Hepatocyte (in vitro differentiated cells): Measurements from ENCODE around the gene KIF13A.

Experiments used
- EZH2 ChIP-seq: fragments of 200-600 bp; sonication (generic); IDR thresholded peaks from 2 replicates; pipeline ENCODE4 v1.6.1; 2016; ENCODE audit warnings: antibody characterized with exemption, mild to moderate bottlenecking, borderline replicate concordance
- EZH2phosphoT487 ChIP-seq: fragments of 200-600 bp; sonication (generic); IDR thresholded peaks from one replicate; pipeline ENCODE4 v1.6.1; 2018; ENCODE audit warnings: antibody characterized with exemption, mild to moderate bottlenecking, low read depth, moderate library complexity; ENCODE audit not compliant: unreplicated experiment, severe bottlenecking
- TF ChIP-seq, protein P1 (sequence below): fragments of 200-600 bp; sonication (generic); IDR thresholded peaks from 2 replicates; pipeline ENCODE4 v1.5.1; 2016; ENCODE audit warnings: antibody characterized with exemption, mild to moderate bottlenecking; ENCODE audit not compliant: poor library complexity

DNA sequence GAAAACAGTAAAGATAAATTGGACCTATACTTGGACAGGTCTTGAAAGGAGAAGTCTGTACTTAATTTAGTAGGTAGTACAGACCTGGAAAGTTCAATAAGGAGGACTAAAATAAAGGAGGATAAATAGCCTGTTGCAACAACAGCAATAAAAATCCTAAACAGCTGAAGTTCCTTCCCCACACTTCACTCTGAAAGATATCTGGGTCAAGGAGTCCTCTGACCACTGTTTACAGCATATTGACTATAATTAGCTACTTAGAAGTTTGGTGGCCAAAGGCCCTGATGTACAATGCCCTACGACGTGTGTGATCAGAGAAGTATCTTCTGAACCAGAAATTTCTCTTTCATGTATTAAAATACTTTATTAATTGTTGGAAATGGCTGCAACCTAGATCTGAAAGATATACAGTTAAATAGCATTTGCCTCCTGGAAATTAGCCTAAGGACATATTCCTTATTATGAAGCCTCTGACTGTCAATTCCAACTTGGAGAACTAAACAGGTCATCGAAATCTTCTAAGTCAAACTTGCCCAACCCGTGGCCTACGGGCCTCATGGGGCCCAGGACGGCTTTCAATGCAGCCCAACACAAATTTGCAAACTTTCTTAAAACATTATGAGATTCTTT is 82.8 kb downstream of the KIF13A start:
- TF ChIP-seq, protein P1, sequence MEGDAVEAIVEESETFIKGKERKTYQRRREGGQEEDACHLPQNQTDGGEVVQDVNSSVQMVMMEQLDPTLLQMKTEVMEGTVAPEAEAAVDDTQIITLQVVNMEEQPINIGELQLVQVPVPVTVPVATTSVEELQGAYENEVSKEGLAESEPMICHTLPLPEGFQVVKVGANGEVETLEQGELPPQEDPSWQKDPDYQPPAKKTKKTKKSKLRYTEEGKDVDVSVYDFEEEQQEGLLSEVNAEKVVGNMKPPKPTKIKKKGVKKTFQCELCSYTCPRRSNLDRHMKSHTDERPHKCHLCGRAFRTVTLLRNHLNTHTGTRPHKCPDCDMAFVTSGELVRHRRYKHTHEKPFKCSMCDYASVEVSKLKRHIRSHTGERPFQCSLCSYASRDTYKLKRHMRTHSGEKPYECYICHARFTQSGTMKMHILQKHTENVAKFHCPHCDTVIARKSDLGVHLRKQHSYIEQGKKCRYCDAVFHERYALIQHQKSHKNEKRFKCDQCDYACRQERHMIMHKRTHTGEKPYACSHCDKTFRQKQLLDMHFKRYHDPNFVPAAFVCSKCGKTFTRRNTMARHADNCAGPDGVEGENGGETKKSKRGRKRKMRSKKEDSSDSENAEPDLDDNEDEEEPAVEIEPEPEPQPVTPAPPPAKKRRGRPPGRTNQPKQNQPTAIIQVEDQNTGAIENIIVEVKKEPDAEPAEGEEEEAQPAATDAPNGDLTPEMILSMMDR, result no peak
- TF ChIP-seq EZH2 (no peak), EZH2phosphoT487 (no peak)
